MM.1S (cell line): Measurements from ENCODE around the gene EMSY.

Source experiments
- EZH2 ChIP-seq: fragments of 300-600 bp; sonication (generic); optimal IDR thresholded peaks from 2 replicates; pipeline ENCODE3; 2017; ENCODE audit warnings: low read depth, mild to moderate bottlenecking, antibody characterized with exemption, low read length, mixed read lengths
- EZH2phosphoT487 ChIP-seq: fragments of 300-600 bp; sonication (generic); IDR thresholded peaks from 2 replicates; pipeline ENCODE4 v1.6.1; 2018; ENCODE audit warnings: antibody characterized with exemption, low read length
- TF ChIP-seq, protein P1 (sequence below): fragments of 300-600 bp; sonication (generic); IDR thresholded peaks from 2 replicates; pipeline ENCODE4 v1.5.1; 2016; ENCODE audit warnings: antibody characterized with exemption, low read length, mixed read lengths

DNA sequence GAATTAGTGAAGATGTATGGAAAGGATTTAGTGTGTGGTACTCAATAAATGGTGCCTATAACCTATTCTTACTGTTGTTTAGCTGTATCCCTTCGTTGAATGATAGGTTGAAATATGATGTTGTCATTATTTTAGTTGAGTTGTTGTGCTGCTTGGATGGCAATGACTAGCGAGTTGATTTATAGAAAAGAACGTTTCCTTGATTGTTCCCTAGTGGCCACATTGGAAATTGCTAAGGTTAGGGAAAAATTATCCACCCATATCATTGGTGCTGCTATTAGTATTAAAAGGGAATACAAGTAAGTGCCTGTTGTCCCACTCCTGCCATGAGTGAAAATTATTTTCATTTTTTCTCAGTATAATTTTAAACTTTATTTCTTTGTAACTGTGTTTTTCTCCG is 14.5 kb downstream of the EMSY start:
- TF ChIP-seq, protein P1, sequence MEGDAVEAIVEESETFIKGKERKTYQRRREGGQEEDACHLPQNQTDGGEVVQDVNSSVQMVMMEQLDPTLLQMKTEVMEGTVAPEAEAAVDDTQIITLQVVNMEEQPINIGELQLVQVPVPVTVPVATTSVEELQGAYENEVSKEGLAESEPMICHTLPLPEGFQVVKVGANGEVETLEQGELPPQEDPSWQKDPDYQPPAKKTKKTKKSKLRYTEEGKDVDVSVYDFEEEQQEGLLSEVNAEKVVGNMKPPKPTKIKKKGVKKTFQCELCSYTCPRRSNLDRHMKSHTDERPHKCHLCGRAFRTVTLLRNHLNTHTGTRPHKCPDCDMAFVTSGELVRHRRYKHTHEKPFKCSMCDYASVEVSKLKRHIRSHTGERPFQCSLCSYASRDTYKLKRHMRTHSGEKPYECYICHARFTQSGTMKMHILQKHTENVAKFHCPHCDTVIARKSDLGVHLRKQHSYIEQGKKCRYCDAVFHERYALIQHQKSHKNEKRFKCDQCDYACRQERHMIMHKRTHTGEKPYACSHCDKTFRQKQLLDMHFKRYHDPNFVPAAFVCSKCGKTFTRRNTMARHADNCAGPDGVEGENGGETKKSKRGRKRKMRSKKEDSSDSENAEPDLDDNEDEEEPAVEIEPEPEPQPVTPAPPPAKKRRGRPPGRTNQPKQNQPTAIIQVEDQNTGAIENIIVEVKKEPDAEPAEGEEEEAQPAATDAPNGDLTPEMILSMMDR = peak; percentile 35
- TF ChIP-seq EZH2 (no peak), EZH2phosphoT487 (no peak)
